ENCODE data around the gene PGBD5. TPM values are rescaled to one million over a fixed set of nuclear protein-coding genes. Genes with fewer than 3 reads are reported as not detected.

Gene PGBD5
- total RNA-seq, 1 donor from 2014 or later = 19.7 TPM

DNA sequence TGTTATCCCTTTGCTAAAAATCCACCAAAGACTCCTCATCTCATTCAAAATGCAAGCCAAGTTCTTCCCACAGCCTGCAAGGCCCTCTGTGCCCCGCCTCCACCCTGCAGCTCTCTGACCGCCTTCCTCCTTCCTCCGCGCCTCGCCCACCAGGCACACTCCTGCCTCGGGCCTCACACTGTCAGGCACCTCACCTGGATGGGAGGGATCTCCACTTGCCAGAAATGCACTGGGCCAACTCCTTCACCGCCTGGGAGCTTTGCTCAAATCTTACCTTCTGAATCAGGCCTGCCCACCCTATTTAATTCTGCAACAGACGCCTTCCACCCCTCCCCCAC lies 26.2 kb downstream of the PGBD5 start:
- Mint-ChIP-seq H3K27me3 (ENCODE audit: low read depth) (no peaks in the 10 kb centered on the region), H3K9me3 (no peaks in the 10 kb centered on the region), H3K4me1 (peaks cover 21% of the 10 kb centered on the region), H3K4me3 (no peak overlapping the region), H3K27ac (ENCODE audit: unreplicated experiment) (no peak overlapping the region), H3K36me3 (ENCODE audit: low read depth) (no peaks in the 10 kb centered on the region)
- DNase-seq (ENCODE audit: low read depth, low spot score) = no peak
- no peak for TF ChIP-seq CTCF (conservative IDR thresholded peaks at IDR 0.05)

DNA sequence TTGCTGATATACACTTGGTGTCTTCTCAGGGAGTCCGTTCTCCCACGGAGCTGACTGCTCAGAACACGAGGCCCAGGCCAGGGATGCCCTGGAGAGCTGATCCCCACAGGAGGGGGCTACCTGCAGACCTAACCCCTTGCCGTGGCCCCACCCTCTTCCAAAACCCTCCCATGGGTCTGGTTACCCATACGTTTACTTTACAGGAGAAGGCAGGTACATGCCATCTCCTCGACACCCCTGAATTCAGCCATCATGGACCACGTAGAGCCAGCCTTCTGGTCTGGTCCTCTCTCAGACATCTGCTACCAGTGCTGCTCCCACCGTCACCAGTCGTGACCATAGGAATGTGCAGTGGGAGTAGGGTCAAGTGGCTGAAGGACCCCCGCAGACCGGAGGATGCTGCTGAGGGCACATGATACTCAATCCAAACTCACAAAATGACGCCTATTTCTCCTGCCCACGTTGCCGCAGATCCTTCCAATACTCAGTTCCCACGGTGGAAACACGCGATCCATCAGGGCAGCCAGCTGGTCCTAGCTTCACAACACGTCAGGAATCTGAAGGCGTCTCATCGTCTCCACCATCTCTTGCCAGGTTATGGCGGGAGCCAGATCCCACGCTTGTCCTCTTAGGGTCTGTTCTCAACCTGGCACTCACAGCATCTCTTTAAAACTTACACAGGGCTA lies 26.7 kb downstream of the PGBD5 start:
- no peak for TF ChIP-seq CTCF (conservative IDR thresholded peaks at IDR 0.05)
- Mint-ChIP-seq H3K36me3 (ENCODE audit: low read depth) (no peaks in the 10 kb centered on the region), H3K4me1 (peaks cover 21% of the 10 kb centered on the region), H3K27me3 (ENCODE audit: low read depth) (no peaks in the 10 kb centered on the region), H3K9me3 (no peaks in the 10 kb centered on the region), H3K27ac (ENCODE audit: unreplicated experiment) (no peak overlapping the region), H3K4me3 (no peak overlapping the region)
- no peak for DNase-seq (ENCODE audit: low read depth, low spot score)

- no peak for TF ChIP-seq CTCF (conservative IDR thresholded peaks at IDR 0.05)
- Mint-ChIP-seq H3K4me3 (no peak overlapping the region), H3K36me3 (ENCODE audit: low read depth) (peaks cover 2% of the 10 kb centered on the region), H3K27me3 (ENCODE audit: low read depth) (no peaks in the 10 kb centered on the region), H3K9me3 (peaks cover 2% of the 10 kb centered on the region), H3K4me1 (peaks cover 24% of the 10 kb centered on the region), H3K27ac (ENCODE audit: unreplicated experiment) (no peak overlapping the region)
- DNase-seq (ENCODE audit: low read depth, low spot score) = no peak
Measured at GRCh38 chr1:230398856-230399255, 27.3 kb downstream of the PGBD5 start.

GRCh38 chr1:230396966-230397365 lies 29.2 kb downstream of the PGBD5 start:
- Mint-ChIP-seq H3K36me3 (ENCODE audit: low read depth) (peaks cover 4% of the 10 kb centered on the region), H3K4me3 (no peak overlapping the region), H3K9me3 (peaks cover 4% of the 10 kb centered on the region), H3K4me1 (peaks cover 33% of the 10 kb centered on the region), H3K27ac (ENCODE audit: unreplicated experiment) (no peak overlapping the region), H3K27me3 (ENCODE audit: low read depth) (no peaks in the 10 kb centered on the region)
- DNase-seq (ENCODE audit: low read depth, low spot score) = no peak
- no peak for TF ChIP-seq CTCF (conservative IDR thresholded peaks at IDR 0.05)

DNA sequence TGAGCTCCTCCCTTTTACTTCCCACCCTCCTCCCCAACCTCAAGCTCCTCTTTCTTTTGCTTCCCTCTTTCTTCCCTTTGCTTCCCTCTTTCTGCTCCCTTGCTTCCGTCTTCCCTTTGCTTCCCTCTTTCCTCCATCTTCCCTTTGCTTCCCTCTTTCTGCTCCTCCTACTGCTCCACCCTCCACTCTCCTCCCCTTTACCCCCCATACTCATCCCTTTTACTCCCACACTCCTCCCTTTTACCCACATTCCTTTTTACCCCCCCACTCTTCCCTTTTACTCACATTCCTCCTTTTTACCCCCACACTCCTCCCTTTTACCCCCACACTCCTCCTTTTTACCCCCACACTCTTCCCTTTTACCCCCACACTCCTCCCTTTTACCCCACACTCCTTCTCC lies 30.2 kb downstream of the PGBD5 start:
- H3K4me1 Mint-ChIP-seq = peaks cover 35% of the 10 kb centered on the region
- TF ChIP-seq CTCF (conservative IDR thresholded peaks at IDR 0.05) = no peak
- no peak overlapping the region for H3K27ac Mint-ChIP-seq (ENCODE audit: unreplicated experiment)
- H3K27me3 Mint-ChIP-seq (ENCODE audit: low read depth) = no peaks in the 10 kb centered on the region
- H3K36me3 Mint-ChIP-seq (ENCODE audit: low read depth) = peaks cover 4% of the 10 kb centered on the region
- no peak for DNase-seq (ENCODE audit: low read depth, low spot score)
- H3K4me3 Mint-ChIP-seq = no peak overlapping the region
- peaks cover 4% of the 10 kb centered on the region for H3K9me3 Mint-ChIP-seq
